T-helper 2 cell (primary cell): ENCODE measurements around the gene SKA1.
"Not testable (repeated sequence)": the region's sequence is repeated elsewhere in the genome, so short reads cannot be mapped to it uniquely, and the experiment has no call there.

ENCODE experiments used
- DNase-seq, 5 experiments: peaks; one replicate each; pipeline versions ENCODE4 v3.0.0 to v3.0.0-alpha.2; 2012 to 2022

SKA1 gene

GRCh38 chr18:50432915-50433314, 58.1 kb downstream of the SKA1 start:
- no peak for DNase-seq

DNA sequence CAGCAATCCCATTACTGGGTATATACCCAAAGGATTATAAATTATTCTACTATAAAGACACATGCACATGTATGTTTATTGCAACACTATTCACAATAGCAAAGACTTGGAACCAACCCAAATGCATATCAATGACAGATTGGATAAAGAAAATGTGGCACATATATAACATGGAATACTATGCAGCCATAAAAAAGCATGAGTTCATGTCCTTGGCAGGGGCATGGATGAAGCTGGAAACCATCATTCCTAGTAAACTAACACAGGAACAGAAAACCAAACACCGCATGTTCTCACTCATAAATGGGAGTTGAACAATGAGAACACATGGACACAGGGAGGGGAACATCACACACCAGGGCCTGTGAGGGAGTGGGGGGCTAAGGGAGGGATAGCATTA, 61.9 kb downstream of the SKA1 start:
- not testable (repeated sequence) for DNase-seq

- no peak for DNase-seq
These were observed 64.7 kb downstream of the SKA1 start for GRCh38 chr18:50439460-50440015.

GRCh38 chr18:50441016-50441415, 66.2 kb downstream of the SKA1 start:
- DNase-seq: no peak

GRCh38 chr18:50441501-50441900, 66.7 kb downstream of the SKA1 start:
- DNase-seq: no peak
